NCI-H146 treated with DMSO at 0.1 percent for 48 hours (cell line): ENCODE results near the gene ANKRA2.

Experiments used
- DNase-seq: peaks from one replicate; lab custom pipeline; 2025; ENCODE audit not compliant: unreplicated experiment; lab: John Stamatoyannopoulos, UW

ANKRA2 gene

DNA sequence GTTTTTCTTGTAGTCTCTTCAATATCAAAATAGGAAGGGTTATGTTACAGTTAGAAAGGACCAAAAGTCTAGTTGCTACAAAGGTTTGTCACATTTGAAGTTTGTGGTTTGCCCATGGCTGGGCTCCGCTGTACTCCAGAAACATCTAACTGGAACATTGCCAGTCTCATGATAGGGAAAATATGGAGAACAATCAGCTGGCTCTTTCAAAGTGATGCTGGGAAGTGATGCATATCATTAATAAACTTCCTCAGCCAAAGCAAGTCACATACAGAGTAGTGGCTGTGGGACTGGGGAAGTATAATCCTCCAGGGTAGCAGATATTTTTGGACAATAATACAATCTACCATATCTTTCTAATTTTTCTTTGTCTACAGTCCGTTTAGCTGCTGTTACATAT lies 58.4 kb downstream of the ANKRA2 start:
- DNase-seq: no peak

- DNase-seq: no peak
Measured at GRCh38 chr5:73506459-73506955, 58.9 kb downstream of the ANKRA2 start.
